DND-41 (cell line): Measurements from ENCODE around the gene SLC22A31.

ENCODE experiments used
- CTCF ChIP-seq: IDR thresholded peaks from 2 replicates; pipeline ENCODE4 v1.5.1; 2012; ENCODE audit warnings: borderline replicate concordance, low read length, moderate library complexity, mild to moderate bottlenecking; ENCODE audit not compliant: poor library complexity, severe bottlenecking; ENCODE audit errors: extremely low read depth
- EZH2 ChIP-seq: IDR thresholded peaks from 3 replicates; pipeline ENCODE4 v1.6.1; 2012; ENCODE audit warnings: borderline replicate concordance, low read depth, mild to moderate bottlenecking, moderate library complexity, low read length, inconsistent platforms; ENCODE audit not compliant: severe bottlenecking

GRCh38 chr16:89233678-89234490, 33.5 kb upstream of the SLC22A31 start:
- TF ChIP-seq EZH2: no peak
- TF ChIP-seq CTCF: no peak
